GM19438 (cell line): ENCODE results near the gene PARP11.

Experiments
- ATAC-seq: cut with Tn5 transposase; IDR thresholded peaks from one replicate; pipeline ENCODE4 v1.9.1; 2021; ENCODE audit warnings: low read depth; ENCODE audit not compliant: unreplicated experiment

Gene PARP11

DNA sequence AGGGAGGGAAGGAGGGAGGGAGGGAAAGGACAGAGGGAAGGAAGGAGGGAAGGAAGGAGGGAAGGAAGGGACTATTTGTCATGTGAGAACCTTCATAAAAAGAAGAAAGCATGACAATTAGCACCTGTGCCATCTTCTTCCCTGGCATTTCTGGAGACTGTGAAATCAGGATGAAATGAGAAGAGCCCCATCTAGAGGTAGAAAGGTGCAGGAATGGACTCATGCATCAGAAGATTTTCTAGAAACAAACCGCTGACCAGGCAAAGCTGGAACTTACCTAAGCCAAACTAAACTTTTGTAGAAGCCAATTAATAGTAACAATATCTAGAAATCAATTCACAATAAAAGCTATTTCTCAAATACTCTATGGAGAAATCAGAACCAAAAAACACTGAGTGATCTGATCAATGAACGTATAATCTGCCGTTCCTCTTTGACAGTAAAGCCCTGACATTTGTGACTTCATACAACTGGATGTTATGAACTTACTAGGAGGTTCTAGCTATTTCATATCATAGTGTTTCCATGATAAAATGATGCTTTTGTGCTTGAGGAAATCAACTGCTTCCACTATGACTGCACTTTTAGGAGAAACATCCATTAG, 95.9 kb downstream of the PARP11 start:
- no peak for ATAC-seq

DNA sequence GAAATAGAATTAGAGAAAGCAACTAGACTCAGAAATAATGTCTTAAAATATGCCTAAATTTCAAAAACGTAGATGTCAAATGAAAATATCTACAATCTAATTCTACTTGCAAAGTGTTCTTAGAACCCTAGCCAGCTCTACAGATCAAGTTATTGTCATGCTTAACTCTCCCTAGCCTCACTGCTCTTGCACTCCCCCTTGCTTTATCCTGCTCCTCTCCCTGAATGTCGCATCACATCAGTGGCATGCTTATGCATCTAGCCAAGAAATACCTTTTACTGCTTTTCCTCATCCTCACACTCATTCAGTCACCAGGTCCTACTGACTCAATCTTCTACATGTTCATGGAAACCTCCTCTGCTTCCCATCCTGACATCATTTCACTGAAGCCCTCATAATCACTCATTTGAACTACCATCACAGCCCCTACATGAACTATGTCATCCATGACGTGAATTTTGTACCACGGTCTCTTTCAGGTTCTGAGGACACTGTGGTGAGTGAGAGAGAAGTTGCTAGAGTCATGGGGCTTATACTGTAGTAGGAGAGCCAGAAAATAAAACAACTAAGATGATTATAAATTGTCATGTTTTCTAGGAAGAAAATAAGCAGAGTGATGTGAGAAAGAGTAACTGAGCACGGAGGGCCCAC, 97.7 kb downstream of the PARP11 start:
- ATAC-seq = no peak

DNA sequence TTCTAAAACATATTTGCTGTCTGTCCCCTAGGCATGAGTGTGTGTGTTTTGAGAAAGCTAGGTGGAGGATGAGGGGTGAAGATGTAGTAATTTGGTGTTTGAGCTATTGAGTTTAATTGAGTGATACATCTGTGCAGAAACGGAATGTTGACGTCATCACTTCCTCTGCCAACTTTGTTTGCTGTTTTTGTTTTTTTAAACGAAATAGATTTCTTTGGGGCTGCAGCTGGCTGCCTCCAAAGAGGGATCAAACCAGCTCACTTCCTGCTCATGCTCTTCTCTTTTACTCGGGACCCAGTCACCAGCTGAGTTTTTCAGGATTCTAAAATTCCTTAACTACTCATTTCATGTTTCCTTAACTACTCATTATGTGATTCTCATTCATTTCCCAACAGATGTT, 100.8 kb downstream of the PARP11 start:
- no peak for ATAC-seq

DNA sequence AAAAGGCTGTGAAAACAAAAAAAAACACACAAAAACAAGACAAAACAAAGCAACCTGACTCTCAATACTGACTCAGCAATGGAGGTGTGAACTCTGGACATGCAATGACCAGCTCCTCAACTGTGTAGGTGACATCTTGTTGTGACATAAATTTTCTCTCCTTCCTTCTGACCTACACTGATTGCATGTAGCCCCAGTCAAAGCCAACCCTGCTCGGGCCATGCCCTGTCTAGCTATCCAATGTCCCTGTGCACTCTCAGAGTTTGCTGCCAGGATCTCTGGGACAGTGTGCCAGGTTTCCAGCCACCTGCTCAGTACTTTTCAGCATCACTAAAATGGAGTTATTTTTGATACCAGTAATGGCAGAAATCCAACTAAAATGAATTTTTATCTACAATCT, 101.3 kb downstream of the PARP11 start:
- ATAC-seq = no peak

DNA sequence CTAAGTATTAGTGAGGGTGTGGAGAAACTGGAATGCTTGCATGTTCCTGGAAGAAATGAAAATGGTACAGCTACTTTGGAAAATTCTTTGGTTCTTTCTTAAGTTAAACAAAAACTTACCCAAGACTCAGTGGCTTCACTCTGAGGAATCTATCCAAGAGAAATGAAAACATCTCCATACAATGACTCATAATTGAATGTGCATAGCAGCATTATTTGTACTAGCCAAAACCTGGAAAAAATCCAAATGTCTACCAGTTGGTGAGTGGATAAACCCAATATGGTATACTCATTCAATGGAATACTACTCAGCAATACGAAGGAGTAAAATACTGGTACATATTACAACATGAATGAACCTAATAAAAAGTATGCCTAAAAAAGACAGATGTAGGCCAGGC, 102.3 kb downstream of the PARP11 start:
- no peak for ATAC-seq

DNA sequence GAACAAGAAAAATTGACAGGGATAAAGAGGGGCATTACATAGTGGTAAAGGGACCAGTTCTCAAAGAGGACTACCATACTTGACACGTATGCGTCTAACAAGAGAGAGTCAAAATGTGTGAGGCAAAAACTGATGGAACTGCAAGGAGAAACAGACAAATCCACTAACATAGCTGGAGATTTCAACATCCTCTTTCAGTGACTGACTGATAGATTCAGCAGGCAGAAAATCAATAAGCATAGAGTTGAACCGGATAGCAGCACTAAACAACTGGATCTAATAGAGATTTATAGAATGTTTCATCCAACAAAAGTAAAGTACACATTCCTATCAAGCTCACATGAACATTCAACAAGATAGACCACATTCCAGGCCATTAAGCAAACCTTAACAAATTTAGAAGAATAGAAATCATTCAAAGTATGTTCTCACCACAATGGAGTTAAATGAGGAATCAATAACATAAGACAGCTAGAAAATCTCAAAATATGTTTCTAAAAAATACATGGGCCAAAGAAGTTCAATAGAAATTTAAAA, 104.2 kb downstream of the PARP11 start:
- no peak for ATAC-seq

DNA sequence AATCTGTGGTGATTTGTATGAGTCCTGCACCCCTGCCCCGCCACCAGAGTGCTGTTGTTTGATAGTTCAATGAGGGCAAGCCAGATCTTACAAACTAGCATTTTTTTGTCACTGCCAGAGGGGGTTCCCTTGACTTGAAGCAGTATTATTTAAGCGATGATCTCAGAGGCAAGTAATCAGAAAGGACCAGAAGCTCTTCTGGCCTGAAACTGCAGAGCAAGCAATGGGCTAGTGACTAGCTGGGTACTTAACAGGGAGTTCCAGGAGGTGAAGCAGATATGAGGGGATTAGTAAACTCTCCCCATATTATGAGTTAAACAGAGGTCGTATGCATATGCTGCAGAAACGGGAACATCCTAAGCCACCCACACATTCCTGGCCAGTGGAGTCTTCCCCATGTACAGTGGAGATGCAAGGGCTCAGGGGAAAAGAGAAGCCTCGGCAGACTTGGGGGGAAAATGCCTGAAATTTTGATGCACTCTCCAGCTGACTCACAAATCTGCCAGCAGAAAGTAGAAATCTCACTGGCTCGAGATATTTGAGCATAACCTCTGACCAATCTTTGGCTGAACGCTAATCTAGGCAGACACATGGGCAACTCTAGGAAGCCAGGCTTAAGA, 112.0 kb downstream of the PARP11 start:
- ATAC-seq = no peak

DNA sequence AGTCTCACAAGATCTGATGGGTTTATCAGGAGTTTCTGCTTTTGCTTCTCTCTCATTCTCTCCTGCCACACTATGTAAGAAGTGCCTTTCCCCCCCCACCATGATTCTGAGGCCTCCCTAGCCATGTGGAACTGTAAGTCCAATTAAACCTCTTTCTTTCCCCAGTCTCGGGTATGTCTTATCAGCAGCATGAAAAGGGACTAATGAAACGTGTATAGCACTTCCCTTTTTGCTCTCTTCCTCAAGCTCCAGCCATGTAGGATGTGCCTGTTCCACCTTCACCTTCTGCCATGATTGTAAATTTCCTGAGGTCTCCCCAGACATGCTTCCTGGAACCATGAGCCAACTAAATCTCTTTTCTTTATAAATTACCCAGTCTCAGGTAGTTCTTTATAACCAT, 113.3 kb downstream of the PARP11 start:
- no peak for ATAC-seq
